PC-9 (cell line): Measurements from ENCODE around the gene USP24.

Source experiments
- CTCF ChIP-seq: fragments of 200-600 bp; sonication (generic); conservative IDR thresholded peaks from 2 replicates; pipeline ENCODE4 v1.6.1; 2017; ENCODE audit warnings: mixed run types, antibody characterized with exemption, mild to moderate bottlenecking, moderate library complexity
- EZH2 ChIP-seq: fragments of 200-600 bp; sonication (generic); IDR thresholded peaks from 2 replicates; pipeline ENCODE4 v1.8.0; 2017; ENCODE audit warnings: antibody characterized with exemption, low read depth

GRCh38 chr1:55057270-55057955, 157.8 kb downstream of the USP24 start:
- TF ChIP-seq CTCF (no peak), EZH2 (no peak)
